Measurements from ENCODE around the gene SIPA1L3. TPM values are rescaled to one million over a fixed set of nuclear protein-coding genes. Genes with fewer than 3 reads are reported as not detected.

The SIPA1L3 gene
- total and polyA plus RNA-seq, 2 donors from 2014 or later = 5.8 to 61.7 TPM

GRCh38 chr19:38036707-38037611, 130.0 kb downstream of the SIPA1L3 start:
- no peak overlapping the region for H3K27ac ChIP-seq (ENCODE audit: low read depth in 2 of 2, low read length in 2 of 2)
- intact Hi-C loops (cut with DNase I) = no loop called here
- H3K36me3 ChIP-seq (ENCODE audit: control insufficient read depth in 2 of 3, insufficient read depth in 3 of 3, low read length in 3 of 3) = no peaks in the 10 kb centered on the region
- H3K27me3 ChIP-seq (ENCODE audit: control insufficient read depth, insufficient read depth, low read length) = no peaks in the 10 kb centered on the region
- peak in 3 of 5 donors; percentile 46 to 55 (median 54) for DNase-seq
- H3K9me3 ChIP-seq (ENCODE audit: control insufficient read depth in 2 of 3, insufficient read depth in 1 of 3, low read length in 3 of 3) = no peaks in the 10 kb centered on the region
- peaks cover 0 to 20% (median 13%) of the 10 kb centered on the region in 3 donors for H3K4me1 ChIP-seq (ENCODE audit: control insufficient read depth in 2 of 3, insufficient read depth in 2 of 3, low read depth in 1 of 3, low read length in 3 of 3)
- H3K9ac ChIP-seq (ENCODE audit: low read length in 3 of 3) = no peak overlapping the region
- no peak overlapping the region for H3K4me3 ChIP-seq (ENCODE audit: low read length in 3 of 3)
- no peak for TF ChIP-seq CTCF (IDR thresholded peaks at IDR 0.05; ENCODE audit: borderline replicate concordance, extremely low read depth, insufficient read depth)
- no peak for FAIRE-seq

- no peaks in the 10 kb centered on the region for H3K27me3 ChIP-seq (ENCODE audit: control insufficient read depth, insufficient read depth, low read length)
- no peak overlapping the region for H3K4me3 ChIP-seq (ENCODE audit: low read length in 3 of 3)
- H3K4me1 ChIP-seq (ENCODE audit: control insufficient read depth in 2 of 3, insufficient read depth in 2 of 3, low read depth in 1 of 3, low read length in 3 of 3) = peaks cover 0 to 16% (median 9%) of the 10 kb centered on the region in 3 donors
- DNase-seq (no peak), FAIRE-seq (no peak)
- intact Hi-C loops (cut with DNase I) = no loop called here
- H3K9ac ChIP-seq (ENCODE audit: low read length in 3 of 3) = no peak overlapping the region
- H3K9me3 ChIP-seq (ENCODE audit: control insufficient read depth in 2 of 3, insufficient read depth in 1 of 3, low read length in 3 of 3) = no peaks in the 10 kb centered on the region
- TF ChIP-seq CTCF (IDR thresholded peaks at IDR 0.05; ENCODE audit: borderline replicate concordance, extremely low read depth, insufficient read depth) = no peak
- no peak overlapping the region for H3K27ac ChIP-seq (ENCODE audit: low read depth in 2 of 2, low read length in 2 of 2)
- no peaks in the 10 kb centered on the region for H3K36me3 ChIP-seq (ENCODE audit: control insufficient read depth in 2 of 3, insufficient read depth in 3 of 3, low read length in 3 of 3)
Measured at GRCh38 chr19:38039966-38040365, 133.0 kb downstream of the SIPA1L3 start.

GRCh38 chr19:38042132-38042531, 135.1 kb downstream of the SIPA1L3 start:
- Histone ChIP-seq H3K27ac (ENCODE audit: low read depth in 2 of 2, low read length in 2 of 2) (no peak overlapping the region), H3K4me3 (ENCODE audit: low read length in 3 of 3) (no peak overlapping the region), H3K27me3 (ENCODE audit: control insufficient read depth, insufficient read depth, low read length) (no peaks in the 10 kb centered on the region), H3K9me3 (ENCODE audit: control insufficient read depth in 2 of 3, insufficient read depth in 1 of 3, low read length in 3 of 3) (no peaks in the 10 kb centered on the region), H3K4me1 (ENCODE audit: control insufficient read depth in 2 of 3, insufficient read depth in 2 of 3, low read depth in 1 of 3, low read length in 3 of 3) (peaks cover 0 to 2% (median 0%) of the 10 kb centered on the region in 3 donors), H3K9ac (ENCODE audit: low read length in 3 of 3) (no peak overlapping the region), H3K36me3 (ENCODE audit: control insufficient read depth in 2 of 3, insufficient read depth in 3 of 3, low read length in 3 of 3) (no peaks in the 10 kb centered on the region)
- no peak for FAIRE-seq
- no peak for DNase-seq
- intact Hi-C loops (cut with DNase I) = no loop called here
- TF ChIP-seq CTCF (IDR thresholded peaks at IDR 0.05; ENCODE audit: borderline replicate concordance, extremely low read depth, insufficient read depth) = no peak
